ENCODE results near the gene CDCP1. TPM values are rescaled to one million over a fixed set of nuclear protein-coding genes. Genes with fewer than 3 reads are reported as not detected.

Gene CDCP1
- total and polyA plus RNA-seq, 4 donors = 1.6 to 20.7 (median 4.2) TPM

DNA sequence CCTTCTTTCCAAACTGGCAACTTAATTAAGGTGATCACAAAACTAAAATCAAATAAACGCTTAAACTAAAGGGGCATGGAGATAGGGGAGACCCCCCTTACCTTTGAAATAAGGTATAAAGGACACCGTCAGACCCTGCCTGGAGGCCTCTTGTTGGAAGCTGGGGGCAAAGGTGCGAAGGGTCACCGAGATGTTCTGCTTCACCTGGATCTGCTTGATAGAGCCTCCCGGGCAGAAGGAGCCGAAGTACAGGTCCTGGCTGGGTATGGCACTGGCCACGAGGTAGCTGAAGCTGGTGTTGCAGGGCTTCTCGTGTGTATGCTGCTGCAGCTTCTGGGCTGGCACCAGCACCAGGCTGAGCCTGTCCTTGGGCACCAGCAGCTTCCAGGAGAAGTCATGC is 53.0 kb downstream of the CDCP1 start:
- ATAC-seq (ENCODE audit: insufficient read depth, low FRiP score) = no peak
- H3K9me3 ChIP-seq (ENCODE audit: control insufficient read depth in 4 of 4, insufficient read depth in 3 of 4, low read length in 3 of 4) = peaks cover 0 to 5% (median 0%) of the 10 kb centered on the region in 4 donors
- H3K36me3 ChIP-seq (ENCODE audit: control insufficient read depth in 4 of 4, insufficient read depth in 4 of 4, low read length in 4 of 4) = peaks cover 0 to 2% (median 0%) of the 10 kb centered on the region in 4 donors
- TF ChIP-seq, protein P1, sequence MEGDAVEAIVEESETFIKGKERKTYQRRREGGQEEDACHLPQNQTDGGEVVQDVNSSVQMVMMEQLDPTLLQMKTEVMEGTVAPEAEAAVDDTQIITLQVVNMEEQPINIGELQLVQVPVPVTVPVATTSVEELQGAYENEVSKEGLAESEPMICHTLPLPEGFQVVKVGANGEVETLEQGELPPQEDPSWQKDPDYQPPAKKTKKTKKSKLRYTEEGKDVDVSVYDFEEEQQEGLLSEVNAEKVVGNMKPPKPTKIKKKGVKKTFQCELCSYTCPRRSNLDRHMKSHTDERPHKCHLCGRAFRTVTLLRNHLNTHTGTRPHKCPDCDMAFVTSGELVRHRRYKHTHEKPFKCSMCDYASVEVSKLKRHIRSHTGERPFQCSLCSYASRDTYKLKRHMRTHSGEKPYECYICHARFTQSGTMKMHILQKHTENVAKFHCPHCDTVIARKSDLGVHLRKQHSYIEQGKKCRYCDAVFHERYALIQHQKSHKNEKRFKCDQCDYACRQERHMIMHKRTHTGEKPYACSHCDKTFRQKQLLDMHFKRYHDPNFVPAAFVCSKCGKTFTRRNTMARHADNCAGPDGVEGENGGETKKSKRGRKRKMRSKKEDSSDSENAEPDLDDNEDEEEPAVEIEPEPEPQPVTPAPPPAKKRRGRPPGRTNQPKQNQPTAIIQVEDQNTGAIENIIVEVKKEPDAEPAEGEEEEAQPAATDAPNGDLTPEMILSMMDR (IDR thresholded peaks at IDR 0.05; ENCODE audit: control extremely low read depth, extremely low read depth) = no peak
- WGBS, 2 donors = 86 to 90% methylated on average over 8 of the region's 8 CpGs
- no peak overlapping the region for H3K4me3 ChIP-seq
- H3K27ac ChIP-seq (ENCODE audit: low read depth in 1 of 2, low read length in 1 of 2) = no peak overlapping the region
- peaks cover 0 to 7% (median 0%) of the 10 kb centered on the region in 5 donors for H3K4me1 ChIP-seq (ENCODE audit: control insufficient read depth in 5 of 5, insufficient read depth in 5 of 5, low read length in 5 of 5)
- no peak for DNase-seq
- no peak overlapping the region for H3K9ac ChIP-seq (ENCODE audit: insufficient read depth in 1 of 2, low read length in 2 of 2)
- no peaks in the 10 kb centered on the region for H3K27me3 ChIP-seq (ENCODE audit: control insufficient read depth in 3 of 3, insufficient read depth in 3 of 3, low read length in 2 of 3)

GRCh38 chr3:45092132-45093031 is 53.8 kb downstream of the CDCP1 start:
- 64 to 77% methylated on average over 12 of the region's 12 CpGs for WGBS, 2 donors
- H3K4me3 ChIP-seq = no peak overlapping the region
- DNase-seq = no peak
- ATAC-seq (ENCODE audit: insufficient read depth, low FRiP score) = no peak
- peaks cover 0 to 2% (median 0%) of the 10 kb centered on the region in 4 donors for H3K36me3 ChIP-seq (ENCODE audit: control insufficient read depth in 4 of 4, insufficient read depth in 4 of 4, low read length in 4 of 4)
- H3K9me3 ChIP-seq (ENCODE audit: control insufficient read depth in 4 of 4, insufficient read depth in 3 of 4, low read length in 3 of 4) = peaks cover 0 to 5% (median 0%) of the 10 kb centered on the region in 4 donors
- TF ChIP-seq, protein P1 (IDR thresholded peaks at IDR 0.05; ENCODE audit: control extremely low read depth, extremely low read depth) = no peak
- peaks cover 0 to 7% (median 0%) of the 10 kb centered on the region in 5 donors for H3K4me1 ChIP-seq (ENCODE audit: control insufficient read depth in 5 of 5, insufficient read depth in 5 of 5, low read length in 5 of 5)
- H3K9ac ChIP-seq (ENCODE audit: insufficient read depth in 1 of 2, low read length in 2 of 2) = no peak overlapping the region
- H3K27me3 ChIP-seq (ENCODE audit: control insufficient read depth in 3 of 3, insufficient read depth in 3 of 3, low read length in 2 of 3) = no peaks in the 10 kb centered on the region
- H3K27ac ChIP-seq (ENCODE audit: low read depth in 1 of 2, low read length in 1 of 2) = no peak overlapping the region

DNA sequence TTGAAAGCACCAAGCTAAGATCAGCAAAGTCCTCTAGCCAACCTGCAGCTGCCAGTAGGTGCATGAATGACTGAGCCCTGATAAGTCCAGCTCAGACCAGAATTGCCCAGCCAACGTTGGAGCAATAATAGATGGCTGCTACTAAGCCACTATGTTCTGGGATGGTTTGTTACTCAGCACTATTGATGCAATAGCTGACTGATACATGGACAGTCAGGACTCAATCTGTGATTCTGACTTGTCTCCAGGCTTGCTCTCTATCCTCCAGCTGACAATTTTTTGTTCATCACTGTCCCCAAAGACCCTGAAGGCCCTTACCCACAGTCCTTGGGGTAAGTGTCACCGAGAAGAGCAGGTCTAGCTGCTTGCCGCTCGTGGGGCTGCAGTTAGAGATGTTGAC is 55.3 kb downstream of the CDCP1 start:
- Histone ChIP-seq H3K4me3 (no peak overlapping the region), H3K9ac (ENCODE audit: insufficient read depth in 1 of 2, low read length in 2 of 2) (no peak overlapping the region), H3K4me1 (ENCODE audit: control insufficient read depth in 5 of 5, insufficient read depth in 5 of 5, low read length in 5 of 5) (peaks cover 0 to 7% (median 0%) of the 10 kb centered on the region in 5 donors), H3K27ac (ENCODE audit: low read depth in 1 of 2, low read length in 1 of 2) (no peak overlapping the region), H3K27me3 (ENCODE audit: control insufficient read depth in 3 of 3, insufficient read depth in 3 of 3, low read length in 2 of 3) (no peaks in the 10 kb centered on the region), H3K36me3 (ENCODE audit: control insufficient read depth in 4 of 4, insufficient read depth in 4 of 4, low read length in 4 of 4) (peaks cover 0 to 2% (median 0%) of the 10 kb centered on the region in 4 donors), H3K9me3 (ENCODE audit: control insufficient read depth in 4 of 4, insufficient read depth in 3 of 4, low read length in 3 of 4) (peaks cover 0 to 5% (median 0%) of the 10 kb centered on the region in 4 donors)
- WGBS, 2 donors = 93 to 98% methylated on average over 4 of the region's 4 CpGs
- ATAC-seq (ENCODE audit: insufficient read depth, low FRiP score) (no peak), DNase-seq (no peak)
- TF ChIP-seq, protein P1 (IDR thresholded peaks at IDR 0.05; ENCODE audit: control extremely low read depth, extremely low read depth) = no peak

Measured in lung (tissue), 12 donors.